ENCODE results near the gene ONECUT3. TPM values are rescaled to one million over a fixed set of nuclear protein-coding genes. Genes with fewer than 3 reads are reported as not detected.

ONECUT3 gene
- total RNA-seq, 1 donor from 2014 or later: 1.0 TPM

DNA sequence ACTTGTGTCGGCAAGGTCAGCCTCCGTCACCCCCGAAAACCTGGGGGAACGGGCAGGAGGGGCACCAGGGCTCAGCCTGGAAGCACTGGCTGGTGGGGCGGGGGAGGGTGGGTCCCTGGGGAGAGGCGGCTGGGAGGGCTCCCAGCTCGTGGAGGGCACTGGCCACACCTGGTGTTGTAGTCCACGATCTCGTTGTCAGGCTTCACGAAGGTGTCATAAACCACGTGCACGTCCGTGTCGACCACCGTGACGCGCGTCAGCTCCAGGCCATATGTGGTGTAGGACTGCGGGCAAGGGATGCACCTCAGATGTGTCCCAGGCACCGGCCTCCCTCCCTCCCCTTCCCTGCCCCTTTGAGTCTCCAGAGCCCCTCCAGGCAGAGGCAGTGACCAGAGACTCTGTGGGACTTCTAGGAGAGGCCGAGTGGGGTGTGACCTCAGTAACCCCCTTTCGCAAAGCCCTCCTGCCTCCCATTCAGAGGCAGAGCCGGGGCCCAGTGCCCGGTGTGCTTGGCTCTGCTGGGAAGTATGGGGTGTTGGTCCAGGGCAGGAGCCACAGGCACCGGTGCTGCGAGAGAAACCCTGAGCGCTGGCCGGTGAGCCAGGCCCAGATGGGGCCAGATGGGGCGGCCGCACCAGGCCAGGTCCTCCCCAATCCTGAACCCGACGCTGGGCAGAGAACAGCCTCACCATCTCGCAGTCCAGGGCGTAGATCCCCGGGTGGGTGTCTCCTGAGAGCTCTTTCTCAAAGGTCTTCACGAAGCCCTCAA lies 63.4 kb downstream of the ONECUT3 start:
- peaks cover 11% of the 10 kb centered on the region for H3K4me1 Mint-ChIP-seq
- no peak overlapping the region for H3K27ac Mint-ChIP-seq (ENCODE audit: unreplicated experiment)
- DNase-seq (ENCODE audit: low read depth, low spot score): no peak
- peaks cover 8% of the 10 kb centered on the region for H3K27me3 Mint-ChIP-seq (ENCODE audit: low read depth)
- H3K4me3 Mint-ChIP-seq: no peak overlapping the region
- H3K9me3 Mint-ChIP-seq: no peaks in the 10 kb centered on the region
- TF ChIP-seq, protein P1, sequence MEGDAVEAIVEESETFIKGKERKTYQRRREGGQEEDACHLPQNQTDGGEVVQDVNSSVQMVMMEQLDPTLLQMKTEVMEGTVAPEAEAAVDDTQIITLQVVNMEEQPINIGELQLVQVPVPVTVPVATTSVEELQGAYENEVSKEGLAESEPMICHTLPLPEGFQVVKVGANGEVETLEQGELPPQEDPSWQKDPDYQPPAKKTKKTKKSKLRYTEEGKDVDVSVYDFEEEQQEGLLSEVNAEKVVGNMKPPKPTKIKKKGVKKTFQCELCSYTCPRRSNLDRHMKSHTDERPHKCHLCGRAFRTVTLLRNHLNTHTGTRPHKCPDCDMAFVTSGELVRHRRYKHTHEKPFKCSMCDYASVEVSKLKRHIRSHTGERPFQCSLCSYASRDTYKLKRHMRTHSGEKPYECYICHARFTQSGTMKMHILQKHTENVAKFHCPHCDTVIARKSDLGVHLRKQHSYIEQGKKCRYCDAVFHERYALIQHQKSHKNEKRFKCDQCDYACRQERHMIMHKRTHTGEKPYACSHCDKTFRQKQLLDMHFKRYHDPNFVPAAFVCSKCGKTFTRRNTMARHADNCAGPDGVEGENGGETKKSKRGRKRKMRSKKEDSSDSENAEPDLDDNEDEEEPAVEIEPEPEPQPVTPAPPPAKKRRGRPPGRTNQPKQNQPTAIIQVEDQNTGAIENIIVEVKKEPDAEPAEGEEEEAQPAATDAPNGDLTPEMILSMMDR (conservative IDR thresholded peaks at IDR 0.05): no peak
- H3K36me3 Mint-ChIP-seq (ENCODE audit: low read depth): peaks cover 3% of the 10 kb centered on the region

DNA sequence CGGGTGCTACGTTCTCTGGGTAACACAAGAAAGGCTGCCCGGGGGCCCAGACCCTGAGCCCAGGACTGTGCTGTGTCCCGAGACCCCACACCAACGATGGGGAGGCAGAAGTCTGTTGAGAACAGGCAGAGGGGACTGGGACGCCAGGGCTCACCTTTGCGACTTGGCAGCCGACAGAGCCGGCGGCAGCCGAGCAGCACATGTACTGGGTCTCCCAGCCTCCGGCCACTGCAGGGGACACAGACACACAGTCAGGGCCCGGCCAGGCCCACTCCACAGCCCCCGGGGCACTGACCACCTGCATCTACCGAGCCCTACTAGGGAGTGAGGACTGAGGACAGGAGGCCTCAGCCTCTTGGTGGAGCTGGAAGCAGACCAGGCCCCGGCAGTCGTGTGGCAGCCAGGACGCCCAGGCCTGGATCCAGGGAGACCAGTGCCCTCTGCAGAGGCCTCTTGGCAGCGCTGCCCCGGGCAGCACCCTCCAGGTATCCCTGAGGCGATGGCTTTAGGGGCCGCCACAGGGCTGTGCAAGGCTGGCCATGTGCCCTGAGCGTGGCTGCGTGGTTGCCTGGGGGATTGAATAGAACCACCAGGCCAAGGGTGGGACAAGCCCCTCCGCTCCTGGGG lies 64.4 kb downstream of the ONECUT3 start:
- TF ChIP-seq, protein P1 (conservative IDR thresholded peaks at IDR 0.05): no peak
- peak overlapping the region; percentile 78 for H3K27ac Mint-ChIP-seq (ENCODE audit: unreplicated experiment)
- peaks cover 6% of the 10 kb centered on the region for H3K4me1 Mint-ChIP-seq
- H3K27me3 Mint-ChIP-seq (ENCODE audit: low read depth): peaks cover 5% of the 10 kb centered on the region
- H3K36me3 Mint-ChIP-seq (ENCODE audit: low read depth): peaks cover 3% of the 10 kb centered on the region
- no peak for DNase-seq (ENCODE audit: low read depth, low spot score)
- H3K4me3 Mint-ChIP-seq: no peak overlapping the region
- no peaks in the 10 kb centered on the region for H3K9me3 Mint-ChIP-seq

DNA sequence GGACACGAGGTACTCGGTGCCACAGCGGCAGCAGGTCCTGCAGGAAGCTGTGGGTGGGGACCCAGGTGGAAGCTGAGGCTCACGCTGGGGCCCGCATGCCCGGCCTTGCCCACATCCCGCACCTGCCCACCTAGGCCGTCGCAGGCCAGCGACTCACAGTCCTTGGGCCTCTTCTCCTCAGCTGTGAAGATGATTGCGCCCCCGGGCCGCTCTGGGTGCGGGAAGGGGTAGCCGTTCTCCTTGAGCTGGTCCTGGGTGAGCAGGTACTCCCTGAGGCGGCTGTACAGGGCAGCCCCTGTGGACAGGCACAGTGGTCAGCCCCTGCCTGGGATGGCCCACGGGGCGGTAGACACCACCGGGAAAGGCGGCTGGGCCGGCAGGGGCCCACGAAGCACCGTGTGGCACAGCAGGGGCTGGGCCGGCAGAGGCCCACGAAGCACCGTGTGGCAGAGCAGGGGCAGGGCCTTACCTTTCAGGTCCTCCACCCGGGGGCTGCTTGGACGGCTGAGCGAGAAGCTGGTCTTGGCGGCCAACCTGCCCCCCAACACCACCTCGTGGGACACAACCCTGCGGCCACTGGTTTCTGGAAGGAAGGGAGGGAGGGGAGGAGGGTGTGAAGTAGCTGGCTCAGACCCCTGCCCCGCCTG lies 65.4 kb downstream of the ONECUT3 start:
- TF ChIP-seq, protein P1 (conservative IDR thresholded peaks at IDR 0.05): no peak
- H3K27me3 Mint-ChIP-seq (ENCODE audit: low read depth): no peaks in the 10 kb centered on the region
- H3K36me3 Mint-ChIP-seq (ENCODE audit: low read depth): peaks cover 3% of the 10 kb centered on the region
- H3K4me1 Mint-ChIP-seq: no peaks in the 10 kb centered on the region
- H3K9me3 Mint-ChIP-seq: no peaks in the 10 kb centered on the region
- H3K4me3 Mint-ChIP-seq: no peak overlapping the region
- no peak for DNase-seq (ENCODE audit: low read depth, low spot score)
- no peak overlapping the region for H3K27ac Mint-ChIP-seq (ENCODE audit: unreplicated experiment)

DNA sequence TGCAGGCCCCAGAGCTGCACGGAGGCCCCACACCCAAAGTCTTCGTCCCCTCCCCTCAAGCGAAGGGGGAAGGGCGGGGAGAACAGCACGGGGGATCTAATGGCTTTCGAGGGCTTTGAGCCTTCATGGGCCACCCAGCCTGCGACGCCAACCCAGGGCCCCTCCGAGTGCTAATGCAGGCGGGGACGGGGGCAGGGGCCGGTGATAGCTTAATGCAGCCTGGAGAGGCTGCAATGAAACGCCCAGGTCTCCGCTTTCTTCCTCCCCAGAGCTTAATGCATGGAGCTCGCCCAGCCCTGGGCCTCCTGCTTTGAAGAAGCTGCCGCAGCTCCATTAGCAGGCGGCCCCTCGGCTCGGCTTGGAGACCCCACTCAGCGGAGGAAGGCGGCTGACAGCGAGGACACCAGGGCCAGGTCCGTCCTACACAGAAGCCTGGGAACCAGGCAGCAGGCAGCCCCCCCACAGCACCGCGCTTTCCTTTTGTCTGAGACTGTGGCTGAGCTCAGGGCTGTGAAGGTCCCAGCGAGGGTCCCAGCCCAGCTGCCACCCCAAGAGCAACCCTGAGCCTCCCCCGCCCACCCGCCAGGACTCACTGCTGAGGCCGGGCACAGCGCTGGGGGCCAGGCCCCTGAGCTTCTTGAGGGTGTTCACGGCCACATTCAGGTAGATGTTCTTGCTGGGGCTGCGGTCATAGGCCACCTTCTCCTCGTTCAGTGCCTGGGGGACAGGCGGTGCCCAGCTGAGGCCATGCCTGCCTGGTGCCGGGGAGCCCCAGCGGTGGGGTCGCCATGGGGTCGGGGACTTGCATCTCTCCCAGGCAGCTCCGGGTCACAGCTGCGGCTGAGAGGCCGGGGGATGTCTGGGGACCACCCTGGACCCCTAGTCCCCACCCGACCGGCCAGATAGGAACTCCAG lies 66.3 kb downstream of the ONECUT3 start:
- Mint-ChIP-seq H3K9me3 (no peaks in the 10 kb centered on the region), H3K4me3 (no peak overlapping the region), H3K27me3 (ENCODE audit: low read depth) (no peaks in the 10 kb centered on the region), H3K36me3 (ENCODE audit: low read depth) (peaks cover 3% of the 10 kb centered on the region), H3K4me1 (no peaks in the 10 kb centered on the region), H3K27ac (ENCODE audit: unreplicated experiment) (no peak overlapping the region)
- TF ChIP-seq, protein P1 (conservative IDR thresholded peaks at IDR 0.05): no peak
- no peak for DNase-seq (ENCODE audit: low read depth, low spot score)

DNA sequence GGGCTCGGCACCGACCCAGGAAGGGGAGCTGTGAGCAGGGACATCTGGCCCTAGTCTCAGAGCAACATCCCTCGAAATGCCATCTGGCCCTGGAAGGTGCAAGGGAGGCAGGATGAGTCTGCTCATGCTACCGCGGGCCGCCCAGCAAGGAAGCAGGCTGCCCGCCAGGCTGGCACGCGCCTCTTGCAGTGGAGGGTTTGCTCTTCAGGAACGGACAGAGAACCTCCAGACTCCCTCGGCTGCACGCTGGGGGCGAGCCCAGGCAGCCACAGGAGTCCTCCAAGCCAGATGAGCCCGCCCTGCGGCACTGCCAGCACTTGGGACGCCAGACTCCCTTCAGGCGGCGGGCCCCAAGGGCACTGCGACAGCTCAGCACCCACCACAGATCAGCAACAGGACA lies 68.9 kb downstream of the ONECUT3 start:
- DNase-seq (ENCODE audit: low read depth, low spot score): no peak
- no peaks in the 10 kb centered on the region for H3K4me1 Mint-ChIP-seq
- no peaks in the 10 kb centered on the region for H3K27me3 Mint-ChIP-seq (ENCODE audit: low read depth)
- TF ChIP-seq, protein P1 (conservative IDR thresholded peaks at IDR 0.05): no peak
- peaks cover 6% of the 10 kb centered on the region for H3K36me3 Mint-ChIP-seq (ENCODE audit: low read depth)
- no peak overlapping the region for H3K4me3 Mint-ChIP-seq
- no peaks in the 10 kb centered on the region for H3K9me3 Mint-ChIP-seq
- peak overlapping the region; percentile 67 for H3K27ac Mint-ChIP-seq (ENCODE audit: unreplicated experiment)

Data from neural crest cell (in vitro differentiated cells).